GM20000 (cell line): ENCODE measurements around the gene CLK3.
A peak's percentile ranks its signal among the peaks of the same experiment; 100 is the strongest.
"Not testable (repeated sequence)": the region's sequence is repeated elsewhere in the genome, so short reads cannot be mapped to it uniquely, and the experiment has no call there.

ENCODE experiments used
- DNase-seq: peaks from one replicate; pipeline ENCODE4 v3.0.0; 2012; ENCODE audit warnings: low spot score
- TF ChIP-seq, protein P1 (sequence below): IDR thresholded peaks from 2 replicates; pipeline ENCODE4 v1.5.1; 2012; ENCODE audit warnings: mild to moderate bottlenecking, control low read depth; ENCODE audit errors: extremely low read depth, missing control alignments

The CLK3 gene

DNA sequence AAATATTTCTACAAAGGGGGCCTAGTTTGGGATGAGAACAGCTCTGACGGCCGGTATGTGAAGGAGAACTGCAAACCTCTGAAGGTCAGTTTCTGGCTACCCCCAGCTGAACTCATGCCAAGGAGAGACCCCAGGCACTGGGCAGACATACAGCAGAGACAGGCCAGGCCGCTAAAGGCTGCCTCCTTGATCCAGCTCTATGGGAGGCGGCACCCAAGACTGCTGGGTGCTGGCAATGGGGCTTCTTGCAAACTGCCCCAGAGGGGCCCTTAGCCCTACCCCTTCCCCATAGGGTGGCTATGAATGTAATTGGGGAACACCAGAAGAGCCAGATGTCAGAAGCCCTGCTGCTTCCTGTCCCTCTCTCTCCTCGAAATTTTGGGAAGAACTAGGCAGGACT lies 13.3 kb downstream of the CLK3 start:
- no peak for DNase-seq
- TF ChIP-seq, protein P1, sequence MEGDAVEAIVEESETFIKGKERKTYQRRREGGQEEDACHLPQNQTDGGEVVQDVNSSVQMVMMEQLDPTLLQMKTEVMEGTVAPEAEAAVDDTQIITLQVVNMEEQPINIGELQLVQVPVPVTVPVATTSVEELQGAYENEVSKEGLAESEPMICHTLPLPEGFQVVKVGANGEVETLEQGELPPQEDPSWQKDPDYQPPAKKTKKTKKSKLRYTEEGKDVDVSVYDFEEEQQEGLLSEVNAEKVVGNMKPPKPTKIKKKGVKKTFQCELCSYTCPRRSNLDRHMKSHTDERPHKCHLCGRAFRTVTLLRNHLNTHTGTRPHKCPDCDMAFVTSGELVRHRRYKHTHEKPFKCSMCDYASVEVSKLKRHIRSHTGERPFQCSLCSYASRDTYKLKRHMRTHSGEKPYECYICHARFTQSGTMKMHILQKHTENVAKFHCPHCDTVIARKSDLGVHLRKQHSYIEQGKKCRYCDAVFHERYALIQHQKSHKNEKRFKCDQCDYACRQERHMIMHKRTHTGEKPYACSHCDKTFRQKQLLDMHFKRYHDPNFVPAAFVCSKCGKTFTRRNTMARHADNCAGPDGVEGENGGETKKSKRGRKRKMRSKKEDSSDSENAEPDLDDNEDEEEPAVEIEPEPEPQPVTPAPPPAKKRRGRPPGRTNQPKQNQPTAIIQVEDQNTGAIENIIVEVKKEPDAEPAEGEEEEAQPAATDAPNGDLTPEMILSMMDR, result no peak

DNA sequence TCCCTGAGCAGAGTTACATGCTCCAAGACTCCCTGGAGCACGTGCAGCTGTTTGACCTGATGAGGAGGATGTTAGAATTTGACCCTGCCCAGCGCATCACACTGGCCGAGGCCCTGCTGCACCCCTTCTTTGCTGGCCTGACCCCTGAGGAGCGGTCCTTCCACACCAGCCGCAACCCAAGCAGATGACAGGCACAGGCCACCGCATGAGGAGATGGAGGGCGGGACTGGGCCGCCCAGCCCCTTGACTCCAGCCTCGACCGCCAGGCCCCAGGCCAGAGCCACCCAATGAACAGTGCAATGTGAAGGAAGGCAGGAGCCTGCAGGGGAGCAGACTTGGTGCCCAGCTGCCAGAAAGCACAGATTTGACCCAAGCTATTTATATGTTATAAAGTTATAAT lies 14.1 kb downstream of the CLK3 start:
- not testable (repeated sequence) for DNase-seq

DNA sequence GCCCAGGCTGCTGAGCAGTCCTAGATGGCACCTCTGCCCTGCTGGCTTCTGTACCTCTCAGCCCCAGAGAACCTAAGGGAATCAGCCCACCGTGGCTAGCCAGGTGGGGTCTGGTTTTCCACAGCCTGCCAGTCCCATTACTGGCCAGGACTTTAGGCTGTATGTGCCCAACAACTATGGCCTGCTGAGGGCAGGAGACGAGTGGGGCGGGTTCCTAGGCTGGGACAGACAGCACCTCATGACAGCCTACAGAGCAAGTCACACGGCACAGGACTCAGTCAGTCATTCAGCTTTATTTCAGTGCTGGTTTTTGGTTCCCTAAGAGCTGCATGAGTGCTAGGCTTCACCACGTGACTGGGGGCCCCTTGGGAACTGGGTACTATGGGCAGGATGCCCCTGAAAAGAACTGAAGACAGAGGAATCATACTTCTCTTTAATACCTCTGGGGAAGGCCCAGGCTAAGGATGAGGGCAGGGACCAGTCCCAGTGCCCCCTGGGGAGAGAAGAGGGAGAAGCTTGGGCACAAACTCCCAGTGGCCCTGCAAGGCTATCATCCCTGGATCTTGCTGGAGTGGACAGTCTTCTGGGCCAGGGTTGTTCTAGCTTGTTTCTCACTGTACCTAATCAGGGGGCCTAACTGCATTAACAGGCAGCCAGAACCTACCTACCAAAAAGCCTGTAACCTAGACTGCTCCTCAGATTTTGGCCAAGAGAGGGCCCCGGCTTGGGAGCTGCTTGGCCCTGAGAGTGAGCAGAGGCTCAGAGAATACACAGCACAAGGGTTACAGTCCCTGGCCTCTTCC lies 14.8 kb downstream of the CLK3 start:
- TF ChIP-seq, protein P1, result no peak
- no peak for DNase-seq

DNA sequence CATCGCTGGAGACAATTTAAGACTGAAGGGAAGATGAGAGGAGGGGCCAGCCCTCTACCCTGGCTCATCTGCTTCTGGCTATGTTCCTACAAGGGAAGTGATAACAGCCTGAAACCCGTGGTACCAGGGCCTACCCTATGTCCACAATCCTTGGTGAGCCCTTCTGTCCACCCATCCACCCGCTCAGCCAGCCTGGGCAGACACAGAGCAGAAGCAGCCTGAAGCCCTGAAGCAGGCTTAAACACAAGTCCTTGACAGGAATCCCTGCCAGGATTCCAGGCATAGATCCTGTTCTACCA lies 15.4 kb downstream of the CLK3 start:
- TF ChIP-seq, protein P1, result no peak
- DNase-seq, result no peak

DNA sequence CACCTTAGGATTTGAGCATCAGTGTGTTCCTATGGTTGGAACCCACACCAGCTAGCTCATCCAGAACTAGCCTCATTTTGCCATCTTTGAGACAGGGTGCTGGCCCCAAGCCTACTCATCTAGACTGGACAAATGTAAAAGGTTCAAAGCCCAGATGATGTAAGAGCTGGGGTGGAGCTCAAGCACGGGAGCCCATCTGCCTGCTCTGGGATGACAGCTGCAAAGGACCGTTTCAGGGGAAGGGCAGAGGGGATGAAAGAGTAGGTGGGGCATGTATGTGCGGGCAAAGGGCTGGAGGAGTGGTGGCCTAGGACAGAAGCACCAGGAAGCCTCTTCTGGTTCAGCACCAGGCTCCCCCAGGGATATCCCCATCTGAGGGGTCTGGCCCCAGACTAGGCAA lies 15.8 kb downstream of the CLK3 start:
- TF ChIP-seq, protein P1, result no peak

DNA sequence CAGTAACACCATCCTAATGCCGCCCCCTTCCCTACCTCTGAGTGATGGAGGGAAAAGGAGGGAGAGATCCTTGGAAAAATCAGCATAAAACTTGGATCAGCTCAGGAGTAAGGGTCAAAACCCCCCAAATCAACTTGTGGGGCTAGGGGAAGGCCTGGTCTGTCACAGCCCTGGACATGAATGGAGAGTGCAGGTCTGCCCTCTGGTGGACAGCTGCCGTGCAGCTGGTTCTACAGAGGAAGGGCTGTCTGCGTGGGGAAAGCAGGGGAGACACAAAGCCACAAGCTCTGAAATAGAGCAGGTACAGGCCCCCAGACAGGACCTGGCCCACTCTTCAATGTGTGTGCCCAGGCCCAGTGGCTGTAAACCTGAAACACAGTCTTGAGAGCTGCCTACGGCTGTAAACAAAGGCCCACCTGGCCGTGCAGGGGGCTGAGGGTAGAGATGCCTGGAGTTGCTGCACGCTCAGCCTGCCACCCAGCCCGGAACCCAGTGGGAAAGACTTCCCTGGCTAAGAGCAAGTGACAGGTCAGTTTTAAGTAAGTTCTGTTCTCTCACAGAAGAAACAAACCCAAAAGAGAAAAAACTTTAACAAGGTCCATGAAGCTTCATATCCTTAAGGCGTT lies 16.4 kb downstream of the CLK3 start:
- DNase-seq, result peak; percentile 79
- TF ChIP-seq, protein P1, result peak; percentile 87

More for the DNA sequence above, 15.8 kb downstream of the CLK3 start:
- no peak for DNase-seq

DNA sequence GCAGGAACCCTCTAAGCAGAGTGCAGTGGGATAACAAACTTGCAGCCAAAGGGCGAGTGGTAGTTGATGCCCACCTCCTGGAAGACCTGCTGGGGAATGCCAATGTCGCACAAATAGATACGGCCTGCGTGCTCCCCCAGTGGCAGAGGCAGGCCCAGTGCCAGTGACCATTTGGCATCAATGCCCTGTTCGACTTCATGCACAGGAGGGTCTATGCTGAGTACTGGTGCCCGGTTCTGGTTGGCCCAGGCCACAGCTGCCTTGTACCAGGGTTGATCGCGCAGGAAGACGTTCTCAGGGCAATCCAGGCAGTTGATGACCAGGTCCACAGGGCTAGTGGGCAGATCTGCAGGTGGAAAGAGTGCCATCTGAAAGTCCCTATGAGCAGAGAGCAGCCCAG lies 17.0 kb downstream of the CLK3 start:
- TF ChIP-seq, protein P1, result no peak
- no peak for DNase-seq

DNA sequence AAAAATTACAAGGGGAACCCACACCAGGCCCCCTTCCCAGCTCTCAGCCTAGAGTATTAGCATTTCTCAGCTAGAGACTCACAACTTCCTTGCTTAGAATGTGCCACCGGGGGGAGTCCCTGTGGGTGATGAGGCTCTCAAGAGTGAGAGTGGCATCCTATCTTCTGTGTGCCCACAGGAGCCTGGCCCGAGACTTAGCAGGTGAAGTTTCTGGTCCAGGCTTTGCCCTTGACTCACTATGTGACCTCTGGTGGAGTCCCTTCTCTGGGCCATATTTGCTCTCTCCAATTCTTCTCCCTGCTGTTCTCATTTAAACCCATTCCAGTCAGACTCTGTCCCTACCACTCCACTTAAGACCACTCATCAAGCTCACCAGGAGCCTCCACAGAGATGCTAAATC lies 18.1 kb downstream of the CLK3 start:
- no peak for DNase-seq
- TF ChIP-seq, protein P1, result no peak
